Liver (tissue), 3 donors: ENCODE results near the gene PAK1.

Experiments
- ATF3 ChIP-seq: IDR thresholded peaks from 2 replicates; pipeline ENCODE4 v1.6.1; 2016; ENCODE audit warnings: antibody characterized with exemption
- CTCF ChIP-seq: fragments of 150-350 bp; IDR thresholded peaks from 2 replicates; pipeline ENCODE4 v1.5.1; 2017; ENCODE audit warnings: improper control_type of control experiment, low read depth, low read length; ENCODE audit not compliant: missing input control
- FOXA2 ChIP-seq: IDR thresholded peaks from 2 replicates; pipeline ENCODE4 v1.6.1; 2016; ENCODE audit warnings: antibody characterized with exemption
- GABPA ChIP-seq, 2 donors: IDR thresholded peaks in 1 of 2; conservative IDR thresholded peaks in 1 of 2; 2 replicates each; pipeline ENCODE4 v1.6.1; 2016; ENCODE audit warnings: antibody characterized with exemption in 2 of 2, mild to moderate bottlenecking in 1 of 2, moderate library complexity in 1 of 2
- JUND ChIP-seq, 2 donors: IDR thresholded peaks; 2 replicates each; pipeline ENCODE4 v1.6.1; 2016; ENCODE audit warnings: antibody characterized with exemption in 2 of 2
- NR2F2 ChIP-seq: IDR thresholded peaks from 2 replicates; pipeline ENCODE4 v1.6.1; 2016; ENCODE audit warnings: antibody characterized with exemption
- RAD21 ChIP-seq, 2 donors: IDR thresholded peaks; 2 replicates each; pipeline ENCODE4 v1.6.1; 2016; ENCODE audit warnings: antibody characterized with exemption in 2 of 2, mild to moderate bottlenecking in 2 of 2
- REST ChIP-seq: IDR thresholded peaks from 2 replicates; pipeline ENCODE4 v1.6.1; 2016; ENCODE audit warnings: antibody characterized with exemption, mild to moderate bottlenecking
- RXRA ChIP-seq, 2 donors: IDR thresholded peaks; 2 replicates each; pipeline ENCODE4 v1.6.1; 2017 to 2018; ENCODE audit warnings: antibody characterized with exemption in 2 of 2, mild to moderate bottlenecking in 1 of 2
- SP1 ChIP-seq: IDR thresholded peaks from 2 replicates; pipeline ENCODE4 v1.6.1; 2018; ENCODE audit warnings: antibody characterized with exemption, mild to moderate bottlenecking
- TAF1 ChIP-seq: conservative IDR thresholded peaks from 2 replicates; pipeline ENCODE4 v1.6.1; 2016; ENCODE audit warnings: antibody characterized with exemption, mild to moderate bottlenecking
- YY1 ChIP-seq: IDR thresholded peaks from 2 replicates; pipeline ENCODE4 v1.6.1; 2016; ENCODE audit warnings: antibody characterized with exemption, mild to moderate bottlenecking
- donor health status: healthy.
- donor health status: healthy.

GRCh38 chr11:77312107-77312506, 161.8 kb downstream of the PAK1 start:
- TF ChIP-seq CTCF (no peak), RAD21 (IDR thresholded peaks at IDR 0.05) (no peak), YY1 (no peak), NR2F2 (no peak), GABPA (IDR thresholded peaks at IDR 0.05 in 1 of 2, conservative IDR thresholded peaks at IDR 0.05 in 1 of 2) (no peak), RXRA (IDR thresholded peaks at IDR 0.05) (no peak), ATF3 (no peak), SP1 (no peak), REST (no peak), JUND (IDR thresholded peaks at IDR 0.05) (no peak), FOXA2 (no peak), TAF1 (no peak)
